HG03565 (cell line): Measurements from ENCODE around the gene DOCK2.
"Not testable (repeated sequence)": the region's sequence is repeated elsewhere in the genome, so short reads cannot be mapped to it uniquely, and the experiment has no call there.

Experiments
- ATAC-seq: cut with Tn5 transposase; IDR thresholded peaks from one replicate; pipeline ENCODE4 v1.9.1; 2021; ENCODE audit warnings: mild to moderate bottlenecking, moderate library complexity; ENCODE audit not compliant: unreplicated experiment

DOCK2 gene

GRCh38 chr5:169636477-169637084, 494 bp upstream of the DOCK2 start:
- no peak for ATAC-seq

GRCh38 chr5:169637549-169638121, 560 bp downstream of the DOCK2 start:
- peak; percentile 49 for ATAC-seq

DNA sequence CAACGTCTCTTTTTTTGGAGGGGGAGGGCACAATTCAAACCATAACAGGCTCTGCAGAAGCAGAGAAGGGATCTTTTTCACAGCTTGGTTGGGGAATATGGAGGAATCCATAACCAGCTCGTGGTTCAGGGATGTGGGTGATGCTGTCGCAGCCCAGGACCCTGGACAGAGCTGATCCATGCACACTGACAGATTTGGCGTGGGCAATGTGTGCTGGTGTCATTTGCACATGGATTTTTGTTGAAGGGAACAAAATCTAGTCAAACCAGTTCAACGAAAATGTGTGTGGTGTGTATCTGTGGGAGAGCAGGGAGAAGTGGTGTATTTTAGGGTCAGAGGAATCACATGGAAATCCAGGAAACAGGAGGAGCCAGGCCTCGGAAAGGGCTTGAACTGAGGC, 4.2 kb downstream of the DOCK2 start:
- ATAC-seq, result no peak

GRCh38 chr5:169646856-169647255, 9.8 kb downstream of the DOCK2 start:
- peak; percentile 27 for ATAC-seq

GRCh38 chr5:169647566-169647965, 10.5 kb downstream of the DOCK2 start:
- ATAC-seq, result no peak

- no peak for ATAC-seq
Observed at GRCh38 chr5:169648725-169649310, 11.7 kb downstream of the DOCK2 start.

DNA sequence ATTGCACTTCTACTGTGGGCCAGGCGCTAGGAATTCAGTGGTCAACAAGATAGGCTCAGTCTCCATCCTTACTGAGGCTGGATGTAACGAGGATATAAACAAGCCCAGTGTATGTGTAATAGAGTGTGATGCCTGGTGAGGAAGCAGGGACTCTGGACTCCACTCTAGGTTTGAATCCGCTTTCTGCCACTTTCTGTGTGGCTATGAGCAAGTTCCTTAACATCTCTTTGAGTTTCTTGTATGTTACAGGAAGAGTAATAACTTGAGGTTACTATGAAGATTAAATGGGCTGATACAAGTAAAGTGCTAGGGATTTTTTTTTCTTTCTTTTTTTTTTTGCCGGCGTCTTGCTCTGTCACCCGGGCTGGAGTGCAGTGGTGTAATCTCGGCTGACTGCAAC, 12.4 kb downstream of the DOCK2 start:
- peak; percentile 24 for ATAC-seq

GRCh38 chr5:169650701-169651331, 13.7 kb downstream of the DOCK2 start:
- ATAC-seq, result peak; percentile 53

GRCh38 chr5:169651526-169651925, 14.5 kb downstream of the DOCK2 start:
- no peak for ATAC-seq

- ATAC-seq, result no peak
Observed at GRCh38 chr5:169652057-169652456, 15.0 kb downstream of the DOCK2 start.

DNA sequence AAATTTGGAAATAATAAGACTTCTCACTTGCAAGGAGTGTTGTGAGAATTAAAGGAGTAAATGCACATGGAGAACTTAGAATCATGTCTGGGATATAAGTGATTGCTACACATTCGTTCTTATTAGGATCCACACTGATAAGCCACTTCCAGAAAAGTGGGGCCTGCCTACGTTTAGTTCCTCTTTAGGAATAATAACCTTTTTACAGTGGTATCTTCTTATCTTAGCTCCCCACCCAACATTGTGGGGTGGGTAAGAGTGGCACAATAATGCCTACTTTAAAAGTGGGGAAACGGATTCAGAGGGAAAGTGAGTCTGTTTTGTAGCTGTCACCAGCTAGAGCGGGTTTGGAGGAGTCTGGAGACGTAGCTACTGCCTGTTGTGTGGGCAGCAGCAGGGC, 16.0 kb downstream of the DOCK2 start:
- no peak for ATAC-seq

DNA sequence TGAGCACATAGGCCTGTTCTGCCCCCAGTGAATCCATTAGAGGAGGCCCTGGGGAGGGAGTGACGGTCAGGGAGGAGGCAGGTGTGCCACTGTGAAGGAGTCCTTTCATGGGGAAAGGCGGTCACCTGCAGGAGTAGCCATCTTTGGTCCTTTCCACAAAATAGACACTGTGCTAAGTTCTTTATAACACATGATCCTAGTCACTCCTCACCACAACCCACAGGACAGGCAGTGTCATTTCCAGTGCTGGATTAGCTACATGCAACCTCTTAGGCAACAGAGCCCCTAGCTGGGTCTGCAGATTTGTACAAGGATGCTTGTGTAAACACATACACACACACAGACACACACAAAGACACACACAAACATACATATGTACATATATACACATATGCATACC, 18.3 kb downstream of the DOCK2 start:
- ATAC-seq, result no peak

DNA sequence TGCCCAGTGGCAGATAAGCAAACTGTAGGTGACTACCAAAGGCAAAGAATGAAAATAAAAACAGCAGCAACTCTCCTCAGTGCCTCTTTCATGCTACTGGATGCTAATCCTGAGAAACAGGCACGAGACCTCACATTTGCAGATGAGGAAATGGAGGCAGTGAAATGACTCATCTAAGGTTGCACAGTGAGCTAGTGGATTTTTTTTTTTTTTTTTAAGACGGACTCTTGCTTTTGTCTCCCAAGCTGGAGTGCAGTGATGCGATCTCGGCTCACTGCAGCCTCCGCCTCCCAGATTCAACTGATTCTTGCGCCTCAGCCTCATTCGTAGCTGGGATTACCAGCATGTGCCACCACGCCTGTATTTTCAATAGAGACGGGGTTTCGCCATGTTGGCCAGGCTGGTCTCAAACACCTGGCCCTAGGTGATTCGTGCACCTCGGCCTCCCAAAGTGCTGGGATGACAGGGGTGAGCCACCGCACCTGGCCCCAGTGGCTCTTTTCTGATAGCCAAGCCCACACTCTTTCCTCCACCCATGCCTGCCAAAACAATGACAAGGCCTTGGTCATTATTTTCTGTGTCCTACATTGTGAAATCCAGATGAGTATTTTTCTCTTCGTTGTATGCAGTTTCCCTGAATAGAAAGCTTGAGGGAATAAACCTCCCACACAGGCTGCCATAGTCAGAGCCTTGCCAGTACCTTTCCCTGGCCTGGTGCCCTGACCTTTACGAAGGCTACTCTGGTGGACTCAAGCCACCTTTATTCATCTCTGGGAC, 19.2 kb downstream of the DOCK2 start:
- peak; percentile 74 for ATAC-seq

- ATAC-seq, result no peak
Observed at GRCh38 chr5:169657127-169657526, 20.1 kb downstream of the DOCK2 start.

- not testable (repeated sequence) for ATAC-seq
Observed at GRCh38 chr5:169662451-169662850, 25.4 kb downstream of the DOCK2 start.

DNA sequence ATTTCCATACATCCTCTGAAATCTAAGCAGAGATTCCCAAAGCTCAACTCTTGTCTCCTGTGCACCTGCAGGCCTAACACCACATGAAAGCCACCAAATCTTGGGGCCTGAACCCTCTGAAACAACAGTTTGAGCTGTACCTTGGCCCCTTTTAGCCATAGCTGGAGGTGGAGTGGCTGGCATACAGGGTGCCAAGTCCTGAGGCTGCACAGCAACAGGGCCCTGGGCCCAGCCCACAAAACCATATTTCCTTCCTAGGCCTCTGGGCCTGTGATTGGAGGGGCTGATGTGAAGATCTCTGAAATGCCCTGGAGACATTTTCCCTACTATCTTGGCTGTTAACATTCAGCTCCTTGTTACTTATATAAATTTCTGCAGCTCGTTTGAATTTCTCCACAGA, 26.5 kb downstream of the DOCK2 start:
- no peak for ATAC-seq

DNA sequence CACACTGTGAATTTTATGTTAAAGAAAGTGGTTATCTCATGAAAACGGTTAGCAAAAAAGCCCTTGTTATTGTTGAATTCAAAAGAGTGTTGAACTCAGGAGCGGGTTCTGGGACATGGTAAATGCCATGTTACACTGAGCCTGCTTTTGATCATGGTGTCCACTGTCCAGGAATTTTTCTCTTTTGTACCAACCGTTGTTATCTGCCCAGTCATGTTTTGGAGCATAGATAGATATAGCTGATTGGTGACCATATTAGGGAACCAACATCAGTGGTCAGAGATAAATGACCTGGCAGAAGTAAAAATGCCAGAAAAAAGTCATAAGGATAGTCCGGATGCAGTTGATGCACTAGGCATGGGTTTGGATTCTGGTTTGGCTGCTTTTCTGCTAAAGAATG, 29.3 kb downstream of the DOCK2 start:
- ATAC-seq, result no peak

DNA sequence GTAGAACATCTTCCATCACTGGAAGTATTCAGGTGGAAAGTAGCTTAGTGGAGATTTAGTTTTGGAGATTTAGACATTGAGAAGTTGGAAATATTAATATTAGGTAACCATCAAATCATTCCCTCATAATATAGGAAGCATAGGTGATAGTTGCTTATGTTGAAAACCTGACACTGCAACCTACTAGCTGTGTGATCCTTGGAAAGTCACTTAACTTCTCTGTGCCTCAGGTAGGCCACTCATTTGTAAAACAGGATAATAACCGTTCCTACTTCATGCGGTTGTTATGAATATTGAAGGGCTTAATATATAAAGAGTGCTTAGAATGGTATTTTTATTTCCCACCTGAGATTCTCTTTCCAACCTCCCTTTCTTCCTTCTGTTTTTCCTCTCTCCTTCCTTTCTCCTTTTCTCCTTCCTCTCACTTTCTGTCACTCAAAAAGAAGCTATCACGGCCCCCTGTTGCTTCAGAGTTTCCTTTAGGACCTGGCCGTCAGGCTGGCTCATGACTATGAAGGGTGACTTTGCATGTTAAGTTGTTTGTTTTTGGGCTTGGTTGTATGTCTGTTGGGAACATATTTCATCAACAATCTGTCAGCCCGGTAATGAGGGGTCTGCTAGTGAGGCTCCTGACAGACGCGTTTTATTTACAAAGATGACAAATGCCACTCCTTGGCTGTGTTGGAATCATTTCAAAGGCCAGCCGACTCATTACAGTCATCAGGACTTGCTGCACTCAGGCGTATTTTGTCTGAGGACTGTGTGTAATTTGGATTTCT, 31.0 kb downstream of the DOCK2 start:
- no peak for ATAC-seq

DNA sequence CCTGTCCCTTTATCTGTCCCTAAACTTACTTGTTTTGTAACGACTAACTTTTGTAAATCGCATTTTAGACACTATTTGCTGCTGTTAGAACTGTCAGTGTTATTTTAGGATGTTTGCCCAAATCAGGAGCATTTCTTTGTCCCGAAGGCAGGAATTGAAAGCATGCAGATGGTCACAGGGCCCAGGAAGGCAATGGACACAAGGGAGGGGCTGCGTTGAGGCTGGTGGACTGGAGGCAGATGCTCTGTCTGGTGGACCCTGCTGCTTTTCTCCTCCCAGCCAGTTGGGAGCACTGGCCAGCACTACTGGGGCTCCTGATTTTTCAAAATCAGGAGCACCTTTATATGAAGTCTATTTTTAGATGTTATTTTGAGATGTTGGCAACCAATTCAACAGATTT, 31.7 kb downstream of the DOCK2 start:
- no peak for ATAC-seq

GRCh38 chr5:169670769-169671525, 33.9 kb downstream of the DOCK2 start:
- peak; percentile 94 for ATAC-seq
